Hepatocyte (in vitro differentiated cells): ENCODE measurements around the gene MGMT. TPM values are rescaled to one million over a fixed set of nuclear protein-coding genes. Genes with fewer than 3 reads are reported as not detected.

Experiments used
- DNase-seq: peaks from one replicate; pipeline ENCODE4 v3.0.0-alpha.2; 2016; ENCODE audit warnings: low spot score
- H2AFZ ChIP-seq: fragments of 200-600 bp; sonication (generic); 2 replicates; pipeline ENCODE4 v1.6.0; 2016; ENCODE audit warnings: antibody characterized with exemption, mild to moderate bottlenecking
- H3K27ac ChIP-seq: fragments of 200-600 bp; sonication (generic); 2 replicates; pipeline ENCODE4 v1.5.1; 2016; ENCODE audit warnings: mild to moderate bottlenecking
- H3K27me3 ChIP-seq: fragments of 200-600 bp; sonication (generic); 2 replicates; pipeline ENCODE4 v1.6.1; 2016
- H3K36me3 ChIP-seq: fragments of 200-600 bp; sonication (generic); replicated peaks from 2 replicates; pipeline ENCODE4 v1.5.1; 2016; ENCODE audit warnings: low read depth; ENCODE audit not compliant: insufficient read depth
- H3K4me1 ChIP-seq: fragments of 200-600 bp; sonication (generic); 2 replicates; pipeline ENCODE4 v1.5.1; 2016; ENCODE audit warnings: mild to moderate bottlenecking, moderate library complexity; ENCODE audit not compliant: insufficient read depth
- H3K4me2 ChIP-seq: fragments of 200-600 bp; sonication (generic); 2 replicates; pipeline ENCODE4 v1.6.0; 2016
- H3K4me3 ChIP-seq: fragments of 200-600 bp; sonication (generic); 2 replicates; pipeline ENCODE4 v1.5.1; 2016; ENCODE audit warnings: mild to moderate bottlenecking
- H3K79me2 ChIP-seq: fragments of 200-600 bp; sonication (generic); 2 replicates; pipeline ENCODE4 v1.6.0; 2017; ENCODE audit warnings: mild to moderate bottlenecking
- H3K9me2 ChIP-seq: fragments of 200-600 bp; sonication (generic); replicated peaks from 2 replicates; pipeline ENCODE4 v1.6.0; 2017; ENCODE audit warnings: mild to moderate bottlenecking; ENCODE audit not compliant: insufficient read depth
- H3K9me3 ChIP-seq: fragments of 200-600 bp; sonication (generic); 2 replicates; pipeline ENCODE4 v1.5.1; 2016; ENCODE audit warnings: low read depth, mild to moderate bottlenecking
- H4K20me1 ChIP-seq: fragments of 200-600 bp; sonication (generic); 2 replicates; pipeline ENCODE4 v1.6.0; 2016; ENCODE audit warnings: mild to moderate bottlenecking; ENCODE audit not compliant: insufficient read depth, poor library complexity, severe bottlenecking
- EZH2 ChIP-seq: fragments of 200-600 bp; sonication (generic); IDR thresholded peaks from 2 replicates; pipeline ENCODE4 v1.6.1; 2016; ENCODE audit warnings: antibody characterized with exemption, mild to moderate bottlenecking, borderline replicate concordance
- EZH2phosphoT487 ChIP-seq: fragments of 200-600 bp; sonication (generic); IDR thresholded peaks from one replicate; pipeline ENCODE4 v1.6.1; 2018; ENCODE audit warnings: antibody characterized with exemption, mild to moderate bottlenecking, low read depth, moderate library complexity; ENCODE audit not compliant: unreplicated experiment, severe bottlenecking
- WGBS: methylation state at CpG from one replicate; pipeline ENCODE4 v1.1.6; 2016; ENCODE audit warnings: low lambda C conversion rate; ENCODE audit errors: missing lambda C conversion rate; 5-methylcytosine and 5-hydroxymethylcytosine counted together
- polyA plus RNA-seq: library from polyadenylated mRNA; unstranded; fragments of >200 nt; fragmentation: Nextera tagmentation; extraction: Ambion mirVana; gene quantifications from 2 replicates; pipeline ENCODE4 v1.2.1, GENCODE V29; 2016
- total RNA-seq: library from RNA; depleted of rRNA; stranded (reverse); fragments of >200 nt; gene quantifications from 2 replicates; pipeline ENCODE4 v1.2.3, GENCODE V29; 2014
- TF ChIP-seq, protein P1 (sequence below): fragments of 200-600 bp; sonication (generic); IDR thresholded peaks from 2 replicates; pipeline ENCODE4 v1.5.1; 2016; ENCODE audit warnings: antibody characterized with exemption, mild to moderate bottlenecking; ENCODE audit not compliant: poor library complexity

Gene MGMT
- total and polyA plus RNA-seq, 2 experiments from 2014 or later: 41.5 to 41.9 TPM

DNA sequence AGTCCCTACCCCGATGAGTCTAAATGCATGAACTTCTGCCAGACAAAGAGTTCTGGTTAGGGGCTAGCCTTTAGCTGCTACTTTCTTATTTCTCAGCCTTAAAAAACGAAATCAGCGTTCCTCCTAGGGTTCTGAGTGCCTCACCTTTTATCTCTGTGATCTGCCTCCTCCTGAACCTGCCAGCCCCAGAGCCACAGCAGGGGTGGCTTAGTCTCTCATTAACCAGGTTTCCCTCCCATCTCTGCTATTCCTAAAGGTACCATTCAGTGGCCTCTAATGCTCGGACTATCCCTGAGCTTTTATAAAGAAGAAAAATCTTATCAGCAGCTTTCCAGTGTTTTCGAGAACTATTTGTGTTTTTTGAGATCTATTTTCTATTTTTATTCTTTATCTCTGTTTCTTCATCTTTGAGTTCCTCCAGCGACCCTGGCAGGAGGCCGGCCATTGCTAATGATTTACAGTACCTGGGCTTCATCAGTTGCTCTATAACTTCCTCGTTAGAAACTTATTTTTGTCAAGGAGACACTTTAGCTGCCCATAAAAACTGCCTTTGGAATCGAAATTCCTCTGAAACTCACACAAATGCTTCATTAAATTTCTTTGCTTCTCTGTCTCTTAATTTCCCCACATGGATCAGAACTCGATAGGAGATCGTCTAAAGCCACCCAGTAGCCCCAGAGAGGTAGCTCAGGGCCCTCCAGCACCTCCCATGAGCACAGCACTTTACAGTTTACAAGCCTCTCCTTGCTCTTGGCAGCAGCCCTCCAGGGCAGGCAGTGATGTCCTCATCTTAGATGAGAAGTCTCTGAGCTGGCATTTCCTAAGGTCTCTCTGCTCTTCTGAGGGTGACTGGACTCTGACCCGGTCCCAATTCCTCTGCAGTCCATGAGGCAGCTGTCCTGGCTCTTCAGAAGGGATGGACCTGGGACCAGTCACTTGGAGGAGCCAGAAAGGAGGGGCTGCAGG, 347.9 kb downstream of the MGMT start:
- Histone ChIP-seq H3K36me3 (no peaks in the 10 kb centered on the region), H4K20me1 (no peaks in the 10 kb centered on the region), H2AFZ (no peak overlapping the region), H3K4me1 (peaks cover 11% of the 10 kb centered on the region), H3K9me2 (no peaks in the 10 kb centered on the region), H3K4me3 (no peak overlapping the region), H3K27me3 (no peaks in the 10 kb centered on the region), H3K4me2 (peak overlapping the region; percentile 58), H3K9me3 (no peaks in the 10 kb centered on the region), H3K79me2 (no peaks in the 10 kb centered on the region), H3K27ac (no peak overlapping the region)
- no peak for TF ChIP-seq EZH2
- TF ChIP-seq, protein P1, sequence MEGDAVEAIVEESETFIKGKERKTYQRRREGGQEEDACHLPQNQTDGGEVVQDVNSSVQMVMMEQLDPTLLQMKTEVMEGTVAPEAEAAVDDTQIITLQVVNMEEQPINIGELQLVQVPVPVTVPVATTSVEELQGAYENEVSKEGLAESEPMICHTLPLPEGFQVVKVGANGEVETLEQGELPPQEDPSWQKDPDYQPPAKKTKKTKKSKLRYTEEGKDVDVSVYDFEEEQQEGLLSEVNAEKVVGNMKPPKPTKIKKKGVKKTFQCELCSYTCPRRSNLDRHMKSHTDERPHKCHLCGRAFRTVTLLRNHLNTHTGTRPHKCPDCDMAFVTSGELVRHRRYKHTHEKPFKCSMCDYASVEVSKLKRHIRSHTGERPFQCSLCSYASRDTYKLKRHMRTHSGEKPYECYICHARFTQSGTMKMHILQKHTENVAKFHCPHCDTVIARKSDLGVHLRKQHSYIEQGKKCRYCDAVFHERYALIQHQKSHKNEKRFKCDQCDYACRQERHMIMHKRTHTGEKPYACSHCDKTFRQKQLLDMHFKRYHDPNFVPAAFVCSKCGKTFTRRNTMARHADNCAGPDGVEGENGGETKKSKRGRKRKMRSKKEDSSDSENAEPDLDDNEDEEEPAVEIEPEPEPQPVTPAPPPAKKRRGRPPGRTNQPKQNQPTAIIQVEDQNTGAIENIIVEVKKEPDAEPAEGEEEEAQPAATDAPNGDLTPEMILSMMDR: no peak
- no peak for TF ChIP-seq EZH2phosphoT487
- 53% methylated on average over 12 of the region's 12 CpGs for WGBS
- no peak for DNase-seq

DNA sequence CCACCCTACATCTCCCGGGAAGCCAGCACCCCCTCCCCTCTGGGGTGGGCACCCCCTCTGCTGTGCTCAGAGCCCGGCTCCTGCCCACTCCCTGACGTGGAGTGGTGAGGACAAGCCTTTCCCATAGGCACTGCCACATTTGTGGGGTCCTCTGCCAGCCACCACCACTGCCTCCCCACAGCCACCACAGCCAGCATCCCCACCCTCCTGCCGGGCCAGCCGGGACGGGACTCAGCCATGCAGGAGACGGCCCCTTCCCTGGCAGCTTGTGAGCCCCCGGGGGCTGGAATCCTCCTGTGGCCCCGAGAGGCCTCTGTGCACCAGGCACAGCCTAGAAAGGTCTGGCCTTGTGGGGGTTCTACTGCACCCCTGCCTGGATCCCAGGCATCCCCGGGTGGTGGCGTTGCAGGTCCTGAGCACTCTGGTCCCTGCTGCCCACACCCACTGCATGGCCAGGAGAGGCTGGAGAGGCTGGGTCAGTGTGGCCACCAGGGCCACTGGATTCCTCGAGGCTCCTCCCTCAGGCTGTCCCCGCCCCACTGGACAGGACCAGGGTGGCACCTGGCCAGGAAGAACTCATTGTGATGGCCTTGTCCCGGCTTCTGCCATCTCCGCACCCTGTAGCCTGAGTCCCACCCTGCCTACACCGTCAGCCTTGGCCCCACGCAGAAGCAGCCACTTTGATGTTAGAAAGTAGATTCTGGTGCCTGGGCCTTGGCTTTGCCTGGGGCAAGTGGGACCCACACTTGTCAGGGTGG, 349.0 kb downstream of the MGMT start:
- no peak for DNase-seq
- no peak overlapping the region for H3K4me2 ChIP-seq
- H3K4me3 ChIP-seq: no peak overlapping the region
- no peak overlapping the region for H2AFZ ChIP-seq
- no peaks in the 10 kb centered on the region for H3K79me2 ChIP-seq
- TF ChIP-seq EZH2phosphoT487 (no peak), EZH2 (no peak)
- TF ChIP-seq, protein P1: no peak
- no peaks in the 10 kb centered on the region for H3K9me3 ChIP-seq
- WGBS: 94% methylated on average over 15 of the region's 17 CpGs
- no peak overlapping the region for H3K27ac ChIP-seq
- no peaks in the 10 kb centered on the region for H3K9me2 ChIP-seq
- peaks cover 11% of the 10 kb centered on the region for H3K4me1 ChIP-seq
- no peaks in the 10 kb centered on the region for H3K27me3 ChIP-seq
- H3K36me3 ChIP-seq: no peaks in the 10 kb centered on the region
- no peaks in the 10 kb centered on the region for H4K20me1 ChIP-seq

DNA sequence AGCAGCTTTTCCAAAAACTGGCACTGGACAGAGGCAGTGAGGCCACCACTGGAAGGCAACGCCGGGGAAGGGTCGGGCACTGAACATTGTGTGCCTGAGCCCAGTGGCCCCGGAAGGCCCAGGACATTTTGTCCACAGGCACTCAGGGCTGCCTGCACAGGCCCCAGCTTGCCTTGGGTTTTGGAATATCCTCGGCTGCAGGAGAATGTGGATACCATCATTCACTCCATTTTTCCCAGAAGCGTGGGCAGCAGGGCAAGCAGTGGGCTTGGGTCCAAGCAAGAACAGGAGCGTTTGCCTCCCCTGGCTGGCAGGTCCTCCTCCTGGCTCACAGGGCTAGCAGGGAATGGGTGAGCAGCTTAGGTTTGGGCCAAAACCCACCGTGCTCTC, 349.6 kb downstream of the MGMT start:
- no peaks in the 10 kb centered on the region for H3K9me2 ChIP-seq
- DNase-seq: no peak
- no peak overlapping the region for H3K4me2 ChIP-seq
- H3K79me2 ChIP-seq: no peaks in the 10 kb centered on the region
- H3K9me3 ChIP-seq: no peaks in the 10 kb centered on the region
- WGBS: 94% methylated on average over 8 of the region's 8 CpGs
- no peaks in the 10 kb centered on the region for H3K27me3 ChIP-seq
- TF ChIP-seq EZH2phosphoT487: no peak
- TF ChIP-seq EZH2: no peak
- TF ChIP-seq, protein P1: no peak
- H4K20me1 ChIP-seq: no peaks in the 10 kb centered on the region
- no peaks in the 10 kb centered on the region for H3K36me3 ChIP-seq
- no peak overlapping the region for H3K4me3 ChIP-seq
- H3K4me1 ChIP-seq: peaks cover 11% of the 10 kb centered on the region
- H2AFZ ChIP-seq: no peak overlapping the region
- H3K27ac ChIP-seq: no peak overlapping the region
